ENCODE results near the gene KCNG2.
"Not testable (repeated sequence)": the region's sequence is repeated elsewhere in the genome, so short reads cannot be mapped to it uniquely, and the experiment has no call there.

The KCNG2 gene, protein sequence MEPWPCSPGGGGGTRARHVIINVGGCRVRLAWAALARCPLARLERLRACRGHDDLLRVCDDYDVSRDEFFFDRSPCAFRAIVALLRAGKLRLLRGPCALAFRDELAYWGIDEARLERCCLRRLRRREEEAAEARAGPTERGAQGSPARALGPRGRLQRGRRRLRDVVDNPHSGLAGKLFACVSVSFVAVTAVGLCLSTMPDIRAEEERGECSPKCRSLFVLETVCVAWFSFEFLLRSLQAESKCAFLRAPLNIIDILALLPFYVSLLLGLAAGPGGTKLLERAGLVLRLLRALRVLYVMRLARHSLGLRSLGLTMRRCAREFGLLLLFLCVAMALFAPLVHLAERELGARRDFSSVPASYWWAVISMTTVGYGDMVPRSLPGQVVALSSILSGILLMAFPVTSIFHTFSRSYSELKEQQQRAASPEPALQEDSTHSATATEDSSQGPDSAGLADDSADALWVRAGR

DNA sequence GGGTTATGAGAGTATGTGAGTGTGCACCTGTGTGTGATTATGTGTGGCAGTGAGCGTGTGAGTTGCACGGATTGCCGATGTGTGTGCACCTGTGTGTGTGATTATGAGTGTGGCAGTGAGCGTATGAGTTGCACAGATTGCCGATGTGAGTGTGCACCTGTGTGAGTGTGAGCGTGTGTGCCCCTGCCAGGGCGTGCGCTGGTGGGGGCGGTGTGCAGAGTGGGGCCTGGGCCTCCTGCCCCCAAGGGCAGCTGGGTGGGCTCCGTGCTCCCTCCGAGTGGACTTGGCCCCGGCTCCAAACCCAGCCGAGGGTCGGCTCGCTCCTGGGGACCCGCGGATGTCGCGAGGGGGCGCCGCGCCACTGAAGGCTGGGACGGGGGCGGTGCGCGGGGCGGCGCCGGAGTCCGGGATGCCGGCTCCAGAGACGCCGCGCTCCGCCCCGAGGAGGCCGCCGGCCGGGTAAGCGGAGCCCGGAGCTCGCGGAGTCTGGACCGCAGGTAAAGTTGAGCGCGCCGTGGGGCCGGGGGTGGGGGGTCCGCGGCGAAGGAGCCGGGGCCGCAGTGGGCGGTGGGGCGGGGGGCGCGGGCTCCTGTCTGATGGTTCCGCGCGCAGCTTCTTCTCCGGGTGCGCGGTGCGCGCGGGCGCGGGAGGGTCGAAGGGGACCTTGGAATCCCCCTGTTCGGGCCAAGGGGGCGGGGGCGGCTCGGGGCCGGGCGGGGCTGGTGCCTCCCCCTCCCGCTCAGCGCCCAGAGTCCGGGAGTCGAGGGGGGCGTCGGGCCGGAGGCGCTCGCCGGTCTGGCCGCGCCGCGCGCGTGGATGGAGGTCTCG is at the start of gene KCNG2:
Gene KCNG2, plus strand, starts transcription at position 421 of the 828 bp plus-strand sequence. CDS start 65,730 bp downstream, outside the sequence.
- peak in 5 of 56 donors; percentile 30 to 55 (median 36) for DNase-seq

DNA sequence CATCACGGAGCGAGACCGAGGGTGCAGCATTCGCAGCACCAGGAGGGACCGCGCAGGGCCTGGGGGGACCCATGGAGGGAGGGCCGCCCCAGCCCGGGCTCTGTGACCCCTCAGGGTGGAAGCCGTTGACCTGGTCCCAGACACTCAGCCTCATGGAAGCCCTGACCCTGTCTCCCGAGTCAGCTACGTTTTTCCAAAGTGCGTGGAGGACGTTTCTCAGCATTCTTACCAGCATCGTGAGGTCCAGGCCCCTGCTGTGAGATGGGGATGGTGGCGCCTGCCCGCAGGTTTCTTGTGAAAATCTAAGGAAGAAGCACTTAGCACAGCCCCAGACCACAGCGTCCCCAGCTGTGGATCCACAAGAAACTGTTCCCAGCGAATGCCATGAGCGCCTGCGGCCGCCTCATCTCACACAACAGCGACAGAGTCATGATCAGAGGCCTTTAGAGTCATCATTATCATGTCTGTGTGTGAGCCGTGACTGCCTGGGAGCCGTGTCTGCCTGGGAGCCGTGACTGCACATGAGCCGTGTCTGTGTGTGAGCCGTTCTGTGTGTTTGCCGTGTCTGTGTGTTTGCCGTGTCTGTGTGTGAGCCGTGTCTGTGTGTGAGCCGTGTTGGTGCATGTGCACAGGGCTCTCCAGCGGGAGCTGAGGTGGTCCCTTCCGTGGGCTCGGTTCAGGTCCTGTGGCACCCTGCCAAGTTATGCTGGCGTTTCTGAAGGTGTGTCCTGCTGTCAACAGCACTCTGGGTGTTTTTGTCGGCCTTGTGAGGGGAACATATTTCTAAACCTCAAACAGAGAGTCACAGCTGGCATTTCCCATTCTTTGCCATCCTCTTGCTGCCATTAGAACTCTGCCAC is 49.2 kb upstream of the KCNG2 start:
- DNase-seq = no peak

- DNase-seq = peak in 32 of 56 donors; percentile 8 to 81 (median 50)
Measured at GRCh38 chr18:79749251-79750191, 48.2 kb upstream of the KCNG2 start.

- peak in 10 of 56 donors; percentile 14 to 55 (median 34) for DNase-seq
Measured at GRCh38 chr18:79750980-79751571, 46.7 kb upstream of the KCNG2 start.

GRCh38 chr18:79751918-79752578 is 45.7 kb upstream of the KCNG2 start:
- not testable (repeated sequence) for DNase-seq

DNA sequence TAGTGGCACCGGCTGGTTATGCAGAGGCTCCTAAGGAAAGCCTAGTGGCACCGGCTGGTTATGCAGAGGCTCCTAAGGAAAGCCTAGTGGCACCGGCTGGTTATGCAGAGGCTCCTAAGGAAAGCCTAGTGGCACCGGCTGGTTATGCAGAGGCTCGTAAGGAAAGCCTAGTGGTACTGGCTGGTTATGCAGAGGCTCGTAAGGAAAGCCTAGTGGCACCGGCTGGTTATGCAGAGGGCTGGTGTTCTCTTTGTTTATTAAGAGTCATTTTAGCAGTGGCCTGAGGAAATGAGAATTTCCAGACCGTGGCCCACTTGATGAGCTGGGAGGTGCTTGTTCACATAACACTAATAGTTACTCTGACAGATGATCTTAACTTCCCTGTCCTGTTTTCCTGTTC is 44.8 kb upstream of the KCNG2 start:
- DNase-seq = not testable (repeated sequence)

GRCh38 chr18:79753391-79753851 is 44.3 kb upstream of the KCNG2 start:
- DNase-seq = no peak

GRCh38 chr18:79754022-79754761 is 43.5 kb upstream of the KCNG2 start:
- DNase-seq = peak in 4 of 56 donors; percentile 34 to 52 (median 40)

- DNase-seq = no peak
Measured at GRCh38 chr18:79754831-79755351, 42.8 kb upstream of the KCNG2 start.

DNA sequence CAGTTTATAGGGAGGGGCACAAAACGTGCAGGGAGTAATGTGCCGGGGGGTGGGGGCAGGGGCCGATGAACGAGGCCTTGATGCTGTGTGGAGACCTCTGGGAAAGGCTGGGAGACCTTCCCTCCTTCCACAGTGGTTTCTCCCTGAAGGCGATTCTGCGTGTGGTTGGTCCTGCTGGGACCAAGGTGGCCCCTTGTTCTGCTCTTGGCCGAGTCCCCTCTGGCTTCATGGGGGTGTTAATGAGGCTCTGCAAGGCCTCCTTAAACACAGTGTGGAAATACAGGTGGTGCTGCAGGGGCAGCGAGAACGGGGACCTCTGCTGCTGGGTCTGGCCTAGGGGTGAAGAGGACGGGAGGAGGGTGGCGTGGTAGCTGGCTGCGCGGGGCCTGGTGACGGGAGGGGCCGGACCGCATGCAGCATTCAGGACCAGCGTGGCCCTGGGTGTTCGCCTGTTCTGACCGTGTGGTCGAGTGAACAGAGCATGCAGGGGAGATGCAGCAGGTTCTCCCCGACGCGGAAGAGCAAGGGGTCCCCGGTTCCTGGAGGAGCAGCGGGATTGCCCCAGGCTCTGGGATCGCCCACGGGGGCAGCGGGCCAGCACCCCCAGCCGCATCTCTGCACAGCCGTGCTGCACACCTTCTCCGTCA is 42.1 kb upstream of the KCNG2 start:
- no peak for DNase-seq

GRCh38 chr18:79756143-79756500 is 41.6 kb upstream of the KCNG2 start:
- DNase-seq = no peak

GRCh38 chr18:79756826-79757225 is 40.9 kb upstream of the KCNG2 start:
- DNase-seq = no peak

DNA sequence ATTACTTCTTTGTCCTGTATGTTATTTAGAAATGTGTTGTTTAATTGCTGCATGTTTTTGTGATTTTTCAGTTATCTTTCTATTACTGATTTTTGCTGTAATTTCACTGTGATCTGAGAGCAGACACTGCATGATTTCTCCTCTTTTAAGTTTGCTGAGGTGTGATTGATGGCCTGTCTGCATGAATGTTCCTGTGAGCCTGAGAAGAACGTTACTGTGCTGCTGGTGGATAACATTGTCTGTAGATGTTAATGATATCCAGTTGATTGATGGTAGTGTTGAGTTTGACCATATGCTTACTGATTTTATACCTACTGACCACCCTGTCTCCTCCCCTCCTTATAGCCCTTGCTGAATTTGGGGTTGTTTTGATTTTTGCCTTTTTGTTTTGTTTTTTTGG is 37.4 kb upstream of the KCNG2 start:
- no peak for DNase-seq

- no peak for DNase-seq
Measured at GRCh38 chr18:79760881-79761280, 36.9 kb upstream of the KCNG2 start.

DNA sequence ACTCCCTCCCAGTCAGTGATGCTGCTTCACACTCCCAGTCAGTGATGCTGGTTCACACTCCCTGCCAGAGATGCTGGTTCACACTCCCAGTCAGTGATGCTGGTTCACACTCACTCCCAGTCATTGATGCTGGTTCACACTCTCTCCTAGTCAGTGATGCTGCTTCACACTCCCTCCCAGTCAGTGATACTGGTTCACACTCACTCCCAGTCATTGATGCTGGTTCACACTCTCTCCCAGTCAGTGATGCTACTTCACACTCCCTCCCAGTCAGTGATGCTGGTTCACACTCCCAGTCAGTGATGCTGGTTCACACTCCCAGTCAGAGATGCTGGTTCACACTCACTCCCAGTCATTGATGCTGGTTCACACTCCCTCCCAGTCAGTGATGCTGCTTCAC is 34.3 kb upstream of the KCNG2 start:
- DNase-seq = no peak

- no peak for DNase-seq
Measured at GRCh38 chr18:79764131-79764530, 33.6 kb upstream of the KCNG2 start.

- DNase-seq = peak in 6 of 56 donors; percentile 10 to 39 (median 35)
Measured at GRCh38 chr18:79765491-79766245, 32.1 kb upstream of the KCNG2 start.
